ENCODE results near the gene P2RX1. TPM values are rescaled to one million over a fixed set of nuclear protein-coding genes. Genes with fewer than 3 reads are reported as not detected.

P2RX1 gene
- total RNA-seq, 3 donors from 2014 or later, result 2.5 to 4.9 (median 3.5) TPM

DNA sequence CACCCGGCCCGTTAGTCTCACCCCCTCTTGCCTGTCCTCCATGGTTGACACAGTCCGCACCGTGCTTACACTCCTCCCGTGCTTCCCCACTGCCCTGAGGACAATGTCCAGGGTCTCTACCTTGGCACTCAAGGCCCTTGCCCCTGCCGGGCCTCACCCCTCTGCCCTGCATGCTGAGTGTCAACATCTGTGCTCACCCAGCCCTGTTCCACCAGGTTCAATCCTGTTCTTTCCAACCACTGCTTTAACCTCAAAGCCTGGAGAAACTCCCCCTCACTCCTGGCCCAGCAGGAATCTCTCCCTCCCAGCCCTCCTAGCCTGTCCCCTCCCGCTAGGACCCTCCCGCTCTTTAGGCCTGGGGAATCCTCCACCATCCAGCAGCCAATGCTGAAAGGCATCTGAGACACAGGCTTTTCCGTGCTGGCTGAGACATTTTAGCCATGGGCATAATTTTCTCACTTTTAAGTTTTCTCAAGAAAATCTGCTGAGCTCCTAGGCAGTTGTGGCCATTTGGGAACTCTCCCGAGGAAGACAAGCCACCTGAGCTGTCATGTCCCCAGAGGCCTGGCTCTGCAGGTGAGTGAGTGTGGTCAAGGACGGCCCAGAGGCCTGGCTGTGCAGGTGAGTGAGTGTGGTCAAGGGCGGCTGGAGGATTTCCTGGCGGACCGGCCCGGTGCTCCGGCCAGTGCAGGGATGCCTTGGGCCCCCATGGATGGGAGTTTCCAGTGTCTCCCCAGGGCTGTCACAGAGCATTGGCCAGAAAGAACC, 10.8 kb upstream of the P2RX1 start:
- Histone ChIP-seq H3K4me3 (no peak overlapping the region), H3K4me1 (ENCODE audit: low read depth) (no peaks in the 10 kb centered on the region), H3K9me3 (no peaks in the 10 kb centered on the region), H3K36me3 (ENCODE audit: low read depth) (no peaks in the 10 kb centered on the region)
- ATAC-seq (no peak), DNase-seq (no peak)
- intact Hi-C loops (cut with DNase I, micrococcal nuclease), result no loop called here
- TF ChIP-seq, protein P1, sequence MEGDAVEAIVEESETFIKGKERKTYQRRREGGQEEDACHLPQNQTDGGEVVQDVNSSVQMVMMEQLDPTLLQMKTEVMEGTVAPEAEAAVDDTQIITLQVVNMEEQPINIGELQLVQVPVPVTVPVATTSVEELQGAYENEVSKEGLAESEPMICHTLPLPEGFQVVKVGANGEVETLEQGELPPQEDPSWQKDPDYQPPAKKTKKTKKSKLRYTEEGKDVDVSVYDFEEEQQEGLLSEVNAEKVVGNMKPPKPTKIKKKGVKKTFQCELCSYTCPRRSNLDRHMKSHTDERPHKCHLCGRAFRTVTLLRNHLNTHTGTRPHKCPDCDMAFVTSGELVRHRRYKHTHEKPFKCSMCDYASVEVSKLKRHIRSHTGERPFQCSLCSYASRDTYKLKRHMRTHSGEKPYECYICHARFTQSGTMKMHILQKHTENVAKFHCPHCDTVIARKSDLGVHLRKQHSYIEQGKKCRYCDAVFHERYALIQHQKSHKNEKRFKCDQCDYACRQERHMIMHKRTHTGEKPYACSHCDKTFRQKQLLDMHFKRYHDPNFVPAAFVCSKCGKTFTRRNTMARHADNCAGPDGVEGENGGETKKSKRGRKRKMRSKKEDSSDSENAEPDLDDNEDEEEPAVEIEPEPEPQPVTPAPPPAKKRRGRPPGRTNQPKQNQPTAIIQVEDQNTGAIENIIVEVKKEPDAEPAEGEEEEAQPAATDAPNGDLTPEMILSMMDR (IDR thresholded peaks at IDR 0.05), result no peak

DNA sequence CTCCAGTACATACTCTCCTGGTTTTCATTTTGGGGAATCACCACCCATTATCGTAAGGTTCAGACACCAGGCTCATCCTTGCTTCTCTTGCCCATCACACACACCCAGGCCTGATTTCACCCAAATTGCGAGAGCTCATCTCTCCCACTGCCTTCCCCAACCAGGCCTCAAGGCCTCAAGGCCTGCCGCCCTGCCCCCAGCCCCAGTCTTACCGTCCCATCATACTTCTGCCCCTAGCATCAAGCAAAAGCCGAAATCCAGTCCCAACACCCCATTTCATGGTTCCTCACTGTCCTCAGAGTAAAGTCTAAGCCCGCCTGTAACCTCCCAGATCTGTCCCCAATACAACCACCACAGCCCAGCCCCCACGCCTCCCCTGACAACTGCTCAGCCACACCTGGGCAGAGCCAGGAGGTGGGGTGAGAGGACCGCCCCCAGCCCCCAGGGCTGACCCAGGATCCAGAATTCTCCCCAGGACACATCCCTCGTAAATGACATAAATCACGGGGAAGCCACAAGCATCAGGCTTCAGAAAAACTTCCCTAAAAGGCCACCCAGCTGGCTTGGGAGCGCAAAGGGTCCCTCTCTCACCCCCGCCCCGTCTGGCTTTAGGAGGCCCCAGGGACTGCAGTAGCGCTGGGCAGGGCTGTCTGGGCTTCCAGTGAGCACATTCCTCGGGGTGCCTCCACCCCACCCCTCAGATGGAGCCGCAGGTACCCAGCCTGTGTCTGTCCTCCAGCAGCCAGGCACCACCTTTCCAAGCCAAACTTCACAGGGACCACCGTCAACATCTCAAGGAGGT, 9.6 kb upstream of the P2RX1 start:
- H3K4me1 ChIP-seq (ENCODE audit: low read depth), result no peaks in the 10 kb centered on the region
- H3K36me3 ChIP-seq (ENCODE audit: low read depth), result no peaks in the 10 kb centered on the region
- no peaks in the 10 kb centered on the region for H3K9me3 ChIP-seq
- DNase-seq (no peak), ATAC-seq (no peak)
- intact Hi-C loops (cut with DNase I, micrococcal nuclease), result no loop called here
- TF ChIP-seq, protein P1 (IDR thresholded peaks at IDR 0.05), result no peak
- H3K4me3 ChIP-seq, result no peak overlapping the region

DNA sequence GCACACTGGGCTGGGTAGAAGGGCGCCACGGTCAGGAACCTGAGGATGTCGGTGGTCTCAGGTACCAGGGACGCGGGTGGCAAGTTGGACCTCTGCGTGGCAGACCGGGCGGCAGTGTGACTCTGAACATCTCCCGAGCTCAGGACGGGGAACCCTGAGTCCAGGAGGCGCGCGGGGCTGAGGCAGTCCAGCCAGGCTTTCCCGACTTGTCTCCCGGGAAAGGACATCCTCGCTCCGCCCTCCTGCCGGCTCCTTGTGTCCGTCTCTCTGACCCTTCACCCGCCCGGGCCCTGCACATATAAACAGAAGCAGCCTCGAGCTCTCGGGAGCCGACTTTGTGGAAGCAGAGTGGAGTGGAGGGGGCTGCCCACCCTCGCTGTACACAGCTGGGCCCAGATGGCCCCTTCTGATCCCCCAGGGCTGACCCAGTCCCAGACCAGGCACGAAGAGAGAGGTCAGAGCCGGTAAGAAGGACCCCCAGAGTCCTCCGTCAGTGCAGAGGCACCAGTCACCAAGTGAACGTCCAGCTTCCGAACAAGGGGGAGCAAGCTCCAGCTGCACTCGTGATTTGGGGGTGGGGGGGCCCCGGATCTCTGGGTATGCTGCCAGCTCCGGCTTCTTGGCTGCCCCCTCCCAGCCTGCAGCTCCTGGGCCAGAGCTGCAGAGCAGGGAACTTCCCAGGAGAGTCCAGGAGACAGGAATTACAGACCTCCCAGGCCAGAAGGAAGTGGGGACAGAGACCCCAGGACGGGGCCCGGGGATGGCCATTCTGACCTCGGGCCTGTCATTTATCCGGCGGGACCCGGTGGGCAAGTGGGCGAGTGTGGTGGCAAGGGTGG, 8.5 kb upstream of the P2RX1 start:
- ATAC-seq, result peak; percentile 9

DNA sequence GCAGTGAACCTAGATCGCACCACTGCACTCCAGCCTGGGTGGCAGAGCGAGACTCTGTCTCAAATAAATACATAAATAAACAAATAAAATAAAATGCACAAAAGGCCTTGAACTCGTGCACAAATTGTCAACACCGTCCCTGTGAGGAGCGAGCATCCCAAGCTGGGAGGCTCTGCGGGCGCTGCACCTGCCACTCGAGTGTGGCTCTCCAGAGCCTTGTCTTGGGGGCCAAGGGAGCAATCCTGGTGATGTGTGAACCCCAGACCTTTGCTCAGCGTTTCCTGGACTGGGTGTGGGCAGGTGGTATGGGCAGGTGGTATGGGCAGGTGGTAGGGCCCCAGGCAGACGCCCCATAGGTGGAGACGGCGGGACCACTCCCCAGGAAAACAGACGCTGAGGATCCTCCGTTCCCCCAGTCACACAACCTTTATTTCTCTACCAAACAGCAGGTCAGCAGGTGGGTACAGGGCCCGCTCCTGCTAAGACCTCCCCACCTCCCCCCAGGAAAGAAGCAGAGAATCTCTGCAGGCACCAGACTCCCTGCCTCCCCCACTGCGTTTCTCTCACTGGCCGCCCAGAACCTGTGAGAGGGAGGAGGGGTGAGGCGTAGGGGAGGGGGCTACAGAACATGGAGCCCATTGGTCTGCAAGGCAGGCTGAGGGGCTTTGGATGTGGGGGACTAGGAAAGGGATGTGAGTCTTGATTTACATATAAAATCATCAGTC, 7.4 kb upstream of the P2RX1 start:
- H3K36me3 ChIP-seq (ENCODE audit: low read depth), result no peaks in the 10 kb centered on the region
- no peak overlapping the region for H3K4me3 ChIP-seq
- no peaks in the 10 kb centered on the region for H3K9me3 ChIP-seq
- H3K4me1 ChIP-seq (ENCODE audit: low read depth), result peaks cover 6% of the 10 kb centered on the region
- TF ChIP-seq, protein P1 (IDR thresholded peaks at IDR 0.05), result no peak
- intact Hi-C loops (cut with DNase I, micrococcal nuclease), result no loop called here
- no peak for DNase-seq
- ATAC-seq, result no peak

More for the DNA sequence above, 8.5 kb upstream of the P2RX1 start:
- H3K36me3 ChIP-seq (ENCODE audit: low read depth), result no peaks in the 10 kb centered on the region
- H3K4me1 ChIP-seq (ENCODE audit: low read depth), result no peaks in the 10 kb centered on the region
- H3K4me3 ChIP-seq, result no peak overlapping the region
- no peaks in the 10 kb centered on the region for H3K9me3 ChIP-seq
- DNase-seq, result peak in 1 of 3 donors; percentile 52
- intact Hi-C loops (cut with DNase I, micrococcal nuclease), result no loop called here
- TF ChIP-seq, protein P1 (IDR thresholded peaks at IDR 0.05), result no peak

DNA sequence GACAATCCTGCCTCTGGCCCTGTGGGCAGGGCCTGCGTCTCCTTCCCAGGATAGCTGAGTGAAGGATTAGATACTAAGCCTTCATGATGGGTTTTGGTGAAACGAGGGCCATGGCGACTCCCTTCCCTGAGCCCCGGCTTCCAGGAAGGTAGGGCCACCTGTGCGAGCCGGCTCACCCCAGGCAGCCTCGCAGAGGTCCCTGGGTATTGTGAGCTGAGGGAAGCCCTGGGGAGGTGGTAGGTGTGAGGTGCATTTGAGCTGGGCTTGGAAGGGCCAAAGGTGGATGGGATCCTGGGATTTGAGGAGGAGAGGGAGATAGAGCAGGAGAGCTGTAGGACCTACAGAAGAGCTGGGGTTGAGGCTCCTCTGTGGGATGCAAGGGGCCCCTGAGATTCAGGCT, 6.5 kb upstream of the P2RX1 start:
- H3K9me3 ChIP-seq, result no peaks in the 10 kb centered on the region
- no peak overlapping the region for H3K4me3 ChIP-seq
- TF ChIP-seq, protein P1 (IDR thresholded peaks at IDR 0.05), result no peak
- DNase-seq (no peak), ATAC-seq (peak; percentile 3)
- intact Hi-C loops (cut with DNase I, micrococcal nuclease), result no loop called here
- H3K4me1 ChIP-seq (ENCODE audit: low read depth), result peaks cover 7% of the 10 kb centered on the region
- no peaks in the 10 kb centered on the region for H3K36me3 ChIP-seq (ENCODE audit: low read depth)
